IMR-90 (cell line): ENCODE measurements around the gene DNASE2B. TPM values are rescaled to one million over a fixed set of nuclear protein-coding genes. Genes with fewer than 3 reads are reported as not detected.

Experiments
- ATAC-seq: fragments of 200-7000 bp; cut with Tn5 transposase; 2 replicates; pipeline ENCODE4 v1.9.1; 2020; ENCODE audit warnings: low read depth, mild to moderate bottlenecking, moderate library complexity
- BruUV-seq: library from RNA; stranded (reverse); fragments of 400-500 nt; replicated peaks from 2 replicates; lab custom pipeline; 2021; lab: Mats Ljungman, UMichigan
- CTCF ChIA-PET: fragments of 300-600 bp; formaldehyde crosslinking; extraction: SDS; loops from one replicate; lab custom pipeline; 2021; ENCODE audit warnings: antibody characterized with exemption; lab: Yijun Ruan, JAX
- POLR2A ChIA-PET: fragments of 300-600 bp; sonication (Branson Sonifier 250); formaldehyde crosslinking; loops from one replicate; lab custom pipeline; 2022; ENCODE audit warnings: antibody characterized with exemption; ENCODE audit not compliant: unreplicated experiment; lab: Charles Lee
- DNase-seq: peaks from one replicate; pipeline ENCODE4 v3.0.0; 2013
- H2AFZ ChIP-seq: replicated peaks from 2 replicates; pipeline ENCODE3; 2013; ENCODE audit warnings: low read length, mild to moderate bottlenecking; ENCODE audit not compliant: poor library complexity
- H2AK5ac ChIP-seq: 2 replicates; pipeline ENCODE4 v1.6.1; 2013; ENCODE audit warnings: low read depth, low read length, inconsistent platforms
- H2AK9ac ChIP-seq: replicated peaks from 2 replicates; pipeline ENCODE3; 2013; ENCODE audit warnings: mild to moderate bottlenecking, low read depth, low read length, moderate library complexity; ENCODE audit not compliant: poor library complexity
- H2BK120ac ChIP-seq: 2 replicates; pipeline ENCODE4 v1.6.1; 2013; ENCODE audit warnings: low read depth, low read length, inconsistent platforms
- H2BK15ac ChIP-seq: 3 replicates; pipeline ENCODE4 v1.6.1; 2013; ENCODE audit warnings: low read depth, low read length, inconsistent platforms
- H2BK20ac ChIP-seq: 2 replicates; pipeline ENCODE4 v1.6.1; 2013; ENCODE audit warnings: low read depth, mild to moderate bottlenecking, inconsistent platforms, low read length, moderate library complexity
- H2BK5ac ChIP-seq: 2 replicates; pipeline ENCODE4 v1.6.1; 2013; ENCODE audit warnings: mild to moderate bottlenecking, low read depth, low read length, inconsistent platforms; ENCODE audit not compliant: poor library complexity, severe bottlenecking
- H3K14ac ChIP-seq: replicated peaks from 2 replicates; pipeline ENCODE4 v1.6.1; 2013; ENCODE audit warnings: low read depth, low read length, inconsistent platforms
- H3K18ac ChIP-seq: 2 replicates; pipeline ENCODE4 v1.6.1; 2013; ENCODE audit warnings: low read depth, low read length, control low read depth
- H3K23ac ChIP-seq: 2 replicates; pipeline ENCODE4 v1.6.1; 2013; ENCODE audit warnings: low read depth, low read length, inconsistent platforms
- H3K27ac ChIP-seq: 2 replicates; pipeline ENCODE4 v1.5.1; 2013; ENCODE audit warnings: mild to moderate bottlenecking, control low read depth, low read length; ENCODE audit not compliant: insufficient read depth
- H3K27me3 ChIP-seq: 2 replicates; pipeline ENCODE4 v1.6.1; 2013; ENCODE audit warnings: low read length; ENCODE audit not compliant: control insufficient read depth, insufficient read depth
- H3K36me3 ChIP-seq: 2 replicates; pipeline ENCODE4 v1.6.1; 2013; ENCODE audit warnings: low read length, mixed read lengths; ENCODE audit not compliant: control insufficient read depth, insufficient read depth
- H3K4ac ChIP-seq: 2 replicates; pipeline ENCODE4 v1.6.1; 2013; ENCODE audit warnings: low read depth, low read length, inconsistent platforms
- H3K4me1 ChIP-seq: 2 replicates; pipeline ENCODE4 v1.6.1; 2013; ENCODE audit warnings: low read length, mixed read lengths; ENCODE audit not compliant: control insufficient read depth, insufficient read depth
- H3K4me2 ChIP-seq: 2 replicates; pipeline ENCODE4 v1.6.1; 2013; ENCODE audit warnings: low read depth, mild to moderate bottlenecking, control low read depth, low read length, moderate library complexity
- H3K4me3 ChIP-seq: 2 replicates; pipeline ENCODE4 v1.5.1; 2013; ENCODE audit warnings: low read depth, mild to moderate bottlenecking, control low read depth, low read length, moderate library complexity; ENCODE audit not compliant: insufficient read depth
- H3K56ac ChIP-seq: 2 replicates; pipeline ENCODE4 v1.6.1; 2013; ENCODE audit warnings: low read length, inconsistent platforms; ENCODE audit not compliant: insufficient read depth; ENCODE audit errors: extremely low read depth
- H3K79me1 ChIP-seq, 2 experiments: 2 replicates each; pipeline ENCODE4 v1.6.1; 2013; ENCODE audit warnings: low read length in 2 of 2, inconsistent platforms in 1 of 2, low read depth in 1 of 2
- H3K9ac ChIP-seq: 2 replicates; pipeline ENCODE4 v1.6.1; 2013; ENCODE audit warnings: low read depth, low read length, control low read depth
- H3K9me1 ChIP-seq: 2 replicates; pipeline ENCODE4 v1.6.1; 2013; ENCODE audit warnings: low read length, inconsistent platforms; ENCODE audit not compliant: insufficient read depth
- H3K9me3 ChIP-seq: 2 replicates; pipeline ENCODE4 v1.6.1; 2013; ENCODE audit warnings: low read length; ENCODE audit not compliant: control insufficient read depth, insufficient read depth
- H4K20me1 ChIP-seq: 2 replicates; pipeline ENCODE4 v1.6.1; 2013; ENCODE audit warnings: low read length, inconsistent platforms; ENCODE audit not compliant: insufficient read depth
- H4K5ac ChIP-seq: 2 replicates; pipeline ENCODE4 v1.6.1; 2013; ENCODE audit warnings: mild to moderate bottlenecking, low read depth, low read length, control low read depth
- H4K8ac ChIP-seq, 2 experiments: 2 replicates each; pipeline ENCODE4 v1.6.1; 2013; ENCODE audit warnings: low read depth in 2 of 2, low read length in 2 of 2, control low read depth in 1 of 2, inconsistent platforms in 1 of 2
- H4K91ac ChIP-seq: 2 replicates; pipeline ENCODE4 v1.6.1; 2013; ENCODE audit warnings: low read depth, low read length, inconsistent platforms; ENCODE audit not compliant: insufficient read depth
- CEBPB ChIP-seq: IDR thresholded peaks from 2 replicates; pipeline ENCODE4 v1.6.1; 2012; ENCODE audit warnings: low read depth, low read length, improper control_type of control experiment
- CTCF ChIP-seq: conservative IDR thresholded peaks from 2 replicates; pipeline ENCODE4 v1.5.1; 2012; ENCODE audit warnings: mild to moderate bottlenecking, low read depth, low read length, improper control_type of control experiment
- ELK1 ChIP-seq: fragments of 150-350 bp; IDR thresholded peaks from 2 replicates; pipeline ENCODE4 v1.6.1; 2016; ENCODE audit warnings: low read depth, mild to moderate bottlenecking, low read length, moderate library complexity, borderline replicate concordance
- MAFK ChIP-seq: IDR thresholded peaks from 2 replicates; pipeline ENCODE4 v1.6.1; 2012; ENCODE audit warnings: low read depth, low read length, improper control_type of control experiment
- MAZ ChIP-seq: IDR thresholded peaks from 2 replicates; pipeline ENCODE4 v1.6.1; 2012; ENCODE audit warnings: low read depth, mild to moderate bottlenecking, low read length, improper control_type of control experiment, moderate library complexity, borderline replicate concordance
- MXI1 ChIP-seq: IDR thresholded peaks from 2 replicates; pipeline ENCODE4 v1.6.1; 2012; ENCODE audit warnings: low read depth, mild to moderate bottlenecking, low read length, moderate library complexity, borderline replicate concordance
- NFE2L2 ChIP-seq: fragments of 150-350 bp; IDR thresholded peaks from 2 replicates; pipeline ENCODE4 v1.6.1; 2016; ENCODE audit warnings: low read depth, mild to moderate bottlenecking, low read length
- POLR2A ChIP-seq: IDR thresholded peaks from 2 replicates; pipeline ENCODE4 v1.6.1; 2012; ENCODE audit warnings: mild to moderate bottlenecking, low read depth, low read length
- RAD21 ChIP-seq: IDR thresholded peaks from 2 replicates; pipeline ENCODE4 v1.6.1; 2012; ENCODE audit warnings: low read length, improper control_type of control experiment
- RCOR1 ChIP-seq: IDR thresholded peaks from 2 replicates; pipeline ENCODE4 v1.6.1; 2012; ENCODE audit warnings: mild to moderate bottlenecking, low read length, improper control_type of control experiment; ENCODE audit not compliant: insufficient replicate concordance
- RFX5 ChIP-seq: IDR thresholded peaks from 2 replicates; pipeline ENCODE4 v1.8.0; 2012; ENCODE audit warnings: low read depth, mild to moderate bottlenecking, low read length, moderate library complexity
- SMC3 ChIP-seq: fragments of 150-350 bp; IDR thresholded peaks from 2 replicates; pipeline ENCODE4 v1.6.1; 2016; ENCODE audit warnings: low read depth, mild to moderate bottlenecking, antibody characterized with exemption, low read length, moderate library complexity
- WGBS, 2 experiments: methylation state at CpG; one replicate each; pipeline versions ENCODE4 v1.1.5 to v1.1.7; 2013; ENCODE audit warnings: missing lambda C conversion rate in 2 of 2; ENCODE audit not compliant: insufficient read length in 1 of 2; ENCODE audit errors: extremely low coverage in 2 of 2; 5-methylcytosine and 5-hydroxymethylcytosine counted together
- dilution Hi-C: fragments of 300-500 bp; cut with HindIII; formaldehyde crosslinking; loops from one replicate; pipeline ENCODE4 v1.14.3; 2018; ENCODE audit warnings: low sequenced_read_pairs; ENCODE audit not compliant: unreplicated experiment
- in situ Hi-C: fragments of 300-500 bp; cut with MboI; formaldehyde crosslinking; loops from 3 replicates; pipeline ENCODE4 v1.14.3; 2019; ENCODE audit warnings: low sequenced_read_pairs, inconsistent platforms, mixed read lengths
- intact Hi-C: fragments of 100-400 bp; cut with micrococcal nuclease; formaldehyde crosslinking; loops from 2 replicates; pipeline ENCODE4 v1.10.0; 2022
- polyA plus RNA-seq, 3 experiments: library from polyadenylated mRNA; depleted of rRNA; stranded (reverse); fragments of >200 nt; gene quantifications; 2 replicates each; pipeline ENCODE4 v1.2.3, GENCODE V29; 2012; ENCODE audit warnings: low replicate concordance in 1 of 3
- total RNA-seq: library from RNA; depleted of rRNA; stranded (reverse); fragments of >200 nt; gene quantifications from 2 replicates; pipeline ENCODE4 v1.2.3, GENCODE V29; 2012

Gene DNASE2B
- total and polyA plus RNA-seq, 2 of the 4 experiments (the other 2 are of a cell fraction) = not detected

- Histone ChIP-seq H3K9me3 (no peaks in the 10 kb centered on the region), H3K14ac (no peak overlapping the region), H3K18ac (no peak overlapping the region), H2AK5ac (no peak overlapping the region), H3K4me1 (peaks cover 5% of the 10 kb centered on the region), H3K4me2 (no peak overlapping the region), H3K9ac (no peak overlapping the region), H3K4ac (no peak overlapping the region), H3K56ac (no peak overlapping the region), H3K79me1 (no peaks in the 10 kb centered on the region), H2BK120ac (no peak overlapping the region), H2BK15ac (no peak overlapping the region), H2AFZ (no peak overlapping the region), H2AK9ac (no peak overlapping the region), H3K27me3 (no peaks in the 10 kb centered on the region), H4K20me1 (no peaks in the 10 kb centered on the region), H2BK5ac (no peak overlapping the region), H4K91ac (no peak overlapping the region), H4K8ac (no peak overlapping the region), H3K23ac (no peak overlapping the region), H3K36me3 (no peaks in the 10 kb centered on the region), H2BK20ac (no peak overlapping the region), H3K27ac (no peak overlapping the region), H4K5ac (no peak overlapping the region), H3K4me3 (no peak overlapping the region), H3K9me1 (peaks cover 2% of the 10 kb centered on the region)
- ATAC-seq = no peak
- in situ Hi-C loops (no loop called here), dilution Hi-C loops (no loop called here), intact Hi-C loops (no loop called here)
- ChIA-PET POLR2A (interaction anchor here (0.9 kb wide), 1 partner anchor 365 kb away, joined by 6 read pairs; no protein-coding TSS in a partner anchor), CTCF (no interaction called here)
- BruUV-seq = no TSS peak
- TF ChIP-seq NFE2L2 (no peak), RAD21 (no peak), SMC3 (no peak), RFX5 (no peak), MAZ (no peak), POLR2A (no peak), MAFK (no peak), MXI1 (no peak), CEBPB (no peak), CTCF (no peak), RCOR1 (no peak), ELK1 (no peak)
- no CpG with 5 or more reads among the region's 2 CpGs for WGBS, 2 experiments
- no peak for DNase-seq
These were observed 9.7 kb downstream of the DNASE2B start for GRCh38 chr1:84407958-84408422.
